HepG2 (cell line): Measurements from ENCODE around the gene MMP28. TPM values are rescaled to one million over a fixed set of nuclear protein-coding genes. Genes with fewer than 3 reads are reported as not detected.

Experiments used
- ATAC-seq: fragments of 200-7000 bp; cut with Tn5 transposase; 3 replicates; pipeline ENCODE4 v1.9.1; 2020; ENCODE audit warnings: mild to moderate bottlenecking, moderate library complexity
- BruUV-seq: library from RNA; stranded (reverse); fragments of 400-500 nt; replicated peaks from 2 replicates; lab custom pipeline; 2021; lab: Mats Ljungman, UMichigan
- CTCF ChIA-PET: fragments of 300-600 bp; formaldehyde crosslinking; extraction: SDS; loops from one replicate; lab custom pipeline; 2021; ENCODE audit warnings: low total read pairs, inconsistent platforms, low intra/inter-chr PET ratio; lab: Yijun Ruan, JAX
- POLR2A ChIA-PET: fragments of 350-600 bp; sonication (Branson Sonifier 250); formaldehyde crosslinking; loops from one replicate; lab custom pipeline; 2020; ENCODE audit warnings: antibody characterized with exemption, inconsistent platforms; lab: Yijun Ruan, JAX
- DNase-seq: peaks from one replicate; pipeline ENCODE4 v3.0.0-alpha.2; 2015; ENCODE audit warnings: low spot score
- FAIRE-seq: peaks from 3 replicates; lab custom pipeline; 2011; peaks lifted over from hg19 to GRCh38; lab: Jason Lieb, UNC
- H2AFZ ChIP-seq: one replicate; pipeline ENCODE4 v1.6.1; 2011; ENCODE audit warnings: low read length, inconsistent platforms
- H3K27ac ChIP-seq: fragments of 300-600 bp; 3 replicates; pipeline ENCODE4 v1.8.0; 2011; ENCODE audit warnings: mixed run types, mild to moderate bottlenecking, mixed read lengths, low read length, inconsistent platforms; ENCODE audit not compliant: insufficient read depth; ENCODE audit errors: extremely low read length
- H3K27me3 ChIP-seq, 2 experiments: fragments of 200-600 bp in 1 of 2; 2 replicates in 1 of 2; 3 replicates in 1 of 2; pipeline versions ENCODE4 v1.6.0 to v1.8.0; 2011; ENCODE audit warnings: low read length in 2 of 2, mild to moderate bottlenecking in 2 of 2, moderate library complexity in 2 of 2, inconsistent platforms in 1 of 2; ENCODE audit not compliant: insufficient read depth in 2 of 2, control insufficient read depth in 1 of 2
- H3K36me3 ChIP-seq, 2 experiments: fragments of 200-600 bp in 1 of 2; replicated peaks in 1 of 2; 2 replicates in 1 of 2; 3 replicates in 1 of 2; pipeline versions ENCODE4 v1.5.1 to v1.8.0; 2011; ENCODE audit warnings: low read length in 2 of 2, inconsistent platforms in 1 of 2; ENCODE audit not compliant: insufficient read depth in 2 of 2, control insufficient read depth in 1 of 2
- H3K4me1 ChIP-seq: 2 replicates; pipeline ENCODE4 v1.5.1; 2012; ENCODE audit warnings: low read length, inconsistent platforms; ENCODE audit not compliant: insufficient read depth
- H3K4me2 ChIP-seq: 2 replicates; pipeline ENCODE4 v1.6.0; 2011; ENCODE audit warnings: low read depth, low read length, inconsistent platforms
- H3K4me3 ChIP-seq, 3 experiments: fragments of 200-600 bp in 1 of 3; sonication (generic), shearing (Covaris generic) in 1 of 3; replicated peaks in 1 of 3; 2 replicates each; pipeline ENCODE4 v1.5.1; 2011 to 2016; ENCODE audit warnings: low read length in 3 of 3, inconsistent platforms in 2 of 3, low read depth in 2 of 3, mild to moderate bottlenecking in 2 of 3, control low read depth in 1 of 3, mixed read lengths in 1 of 3; ENCODE audit not compliant: insufficient read depth in 1 of 3
- H3K79me2 ChIP-seq: one replicate; pipeline ENCODE4 v1.6.1; 2011; ENCODE audit warnings: low read length, inconsistent platforms; ENCODE audit not compliant: insufficient read depth
- H3K9ac ChIP-seq: 2 replicates; pipeline ENCODE4 v1.6.0; 2011; ENCODE audit warnings: mild to moderate bottlenecking, low read depth, low read length, inconsistent platforms; ENCODE audit not compliant: insufficient read depth
- H3K9me3 ChIP-seq: 2 replicates; pipeline ENCODE4 v1.5.1; 2012; ENCODE audit warnings: mild to moderate bottlenecking, low read length
- H4K20me1 ChIP-seq: 2 replicates; pipeline ENCODE4 v1.6.0; 2011; ENCODE audit warnings: inconsistent platforms, mild to moderate bottlenecking, low read length, moderate library complexity; ENCODE audit not compliant: insufficient read depth
- ARNT2 ChIP-seq: sonication (generic); formaldehyde crosslinking; IDR thresholded peaks from 2 replicates; pipeline ENCODE4 v1.8.0; 2022; ENCODE audit warnings: mild to moderate bottlenecking, low read depth, missing genetic modification reagents, moderate library complexity
- DR1 ChIP-seq: sonication (generic); formaldehyde crosslinking; IDR thresholded peaks from 2 replicates; pipeline ENCODE4 v1.8.0; 2021; ENCODE audit warnings: mild to moderate bottlenecking, missing genetic modification reagents, inconsistent platforms
- FLYWCH1 ChIP-seq: sonication (generic); formaldehyde crosslinking; IDR thresholded peaks from 2 replicates; pipeline ENCODE4 v1.8.1; 2023; ENCODE audit warnings: mild to moderate bottlenecking, missing genetic modification reagents
- MIER2 ChIP-seq: IDR thresholded peaks from 2 replicates; pipeline ENCODE4 v1.6.1; 2016; ENCODE audit warnings: missing biosample characterization, missing genetic modification reagents
- PBX2 ChIP-seq: IDR thresholded peaks from 2 replicates; pipeline ENCODE4 v1.6.1; 2016; ENCODE audit warnings: control low read depth
- POLR2G ChIP-seq: fragments of 200-400 bp; formaldehyde crosslinking; IDR thresholded peaks from 2 replicates; pipeline ENCODE4 v1.6.1; 2018; ENCODE audit warnings: mild to moderate bottlenecking, low read depth, low read length, moderate library complexity
- RXRA ChIP-seq: sonication (generic); formaldehyde crosslinking; IDR thresholded peaks from 2 replicates; pipeline ENCODE4 v1.5.1; 2020; ENCODE audit warnings: missing genetic modification reagents
- SMARCC2 ChIP-seq: fragments of 450-650 bp; IDR thresholded peaks from 2 replicates; pipeline ENCODE4 v1.6.1; 2017; ENCODE audit warnings: antibody characterized with exemption, mild to moderate bottlenecking
- ZBTB42 ChIP-seq: sonication (generic); formaldehyde crosslinking; IDR thresholded peaks from 2 replicates; pipeline ENCODE4 v1.5.0; 2020; ENCODE audit warnings: mild to moderate bottlenecking, missing genetic modification reagents
- ZC3H4 ChIP-seq: sonication (generic); formaldehyde crosslinking; IDR thresholded peaks from 2 replicates; pipeline ENCODE4 v1.4.0; 2020; ENCODE audit warnings: missing genetic modification reagents, borderline replicate concordance
- ZNF235 ChIP-seq: sonication (generic); formaldehyde crosslinking; IDR thresholded peaks from 2 replicates; pipeline ENCODE4 v1.8.1; 2023; ENCODE audit warnings: mild to moderate bottlenecking, missing genetic modification reagents, borderline replicate concordance
- ZNF317 ChIP-seq: sonication (generic); formaldehyde crosslinking; IDR thresholded peaks from 2 replicates; pipeline ENCODE4 v1.5.0; 2020; ENCODE audit warnings: mild to moderate bottlenecking, missing genetic modification reagents
- ZNF563 ChIP-seq: sonication (generic); formaldehyde crosslinking; IDR thresholded peaks from 2 replicates; pipeline ENCODE4 v1.8.0; 2022; ENCODE audit warnings: mild to moderate bottlenecking, moderate library complexity, missing genetic modification reagents
- ZNF629 ChIP-seq: sonication (generic); formaldehyde crosslinking; conservative IDR thresholded peaks from 2 replicates; pipeline ENCODE4 v1.5.0; 2020; ENCODE audit warnings: missing genetic modification reagents
- ZNF7 ChIP-seq: IDR thresholded peaks from 2 replicates; pipeline ENCODE4 v1.6.1; 2016; ENCODE audit warnings: missing biosample characterization, missing genetic modification reagents
- ZNF709 ChIP-seq: sonication (generic); formaldehyde crosslinking; IDR thresholded peaks from 2 replicates; pipeline ENCODE4 v1.5.0; 2020; ENCODE audit warnings: mild to moderate bottlenecking, missing genetic modification reagents
- WGBS: methylation state at CpG from one replicate; pipeline ENCODE4 v1.1.6; 2017; ENCODE audit warnings: low lambda C conversion rate; 5-methylcytosine and 5-hydroxymethylcytosine counted together
- in situ Hi-C: cut with HindIII; loops from 2 replicates; pipeline ENCODE4 v1.10.0; 2017; ENCODE audit warnings: low pct_unique_long_range_greater_than_20kb; ENCODE audit not compliant: extremely low pct_ligation_motif_present
- intact Hi-C: fragments of 100-400 bp; cut with micrococcal nuclease; formaldehyde crosslinking; loops from one replicate; pipeline ENCODE4 v1.10.0; 2022; ENCODE audit not compliant: unreplicated experiment
- polyA plus RNA-seq, 8 experiments: library from polyadenylated mRNA; depleted of rRNA in 3 of 8; stranded (reverse) in 7 of 8; unstranded in 1 of 8; fragments of >200 nt; fragmentation: Illumina TruSeq in 4 of 8; extraction: Trizol in 4 of 8; gene quantifications; 2 replicates each; pipeline versions ENCODE4 v1.2.1 to v1.2.3, GENCODE V29; 2011 to 2016; ENCODE audit warnings: low read depth in 4 of 8, missing spikeins in 1 of 8, mixed read lengths in 1 of 8; ENCODE audit not compliant: insufficient read depth in 1 of 8
- total RNA-seq, 5 experiments: library from RNA; depleted of rRNA; stranded (reverse); fragments of >200 nt; fragmentation: Illumina TruSeq; extraction: Trizol; gene quantifications; 2 replicates each; pipeline ENCODE4 v1.2.3, GENCODE V29; 2016; ENCODE audit warnings: low read depth in 1 of 5

MMP28 gene
- total and polyA plus RNA-seq, 2 of the 13 experiments (the other 11 are each of a cell fraction or from before 2014, with no cell fraction given) = not detected

DNA sequence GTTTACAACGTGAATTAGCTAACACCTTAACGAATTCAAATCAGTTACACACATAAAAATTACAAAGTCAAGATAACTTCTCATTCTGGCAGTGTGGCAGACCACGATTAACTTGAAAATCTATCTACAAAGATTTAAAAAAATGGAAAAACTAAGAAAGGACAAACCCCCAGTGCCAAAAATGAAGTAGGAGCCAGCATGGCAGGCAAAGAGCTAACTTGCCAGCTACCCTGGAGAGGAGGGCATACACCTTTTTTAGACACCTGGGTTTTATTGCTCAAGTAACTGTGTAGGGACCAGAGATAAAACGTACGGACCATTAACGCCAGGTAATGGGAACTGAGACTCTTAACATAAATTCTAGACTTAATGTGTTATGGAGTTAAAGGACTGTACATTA lies 16.3 kb upstream of the MMP28 start:
- Histone ChIP-seq H3K27ac (no peak overlapping the region), H3K4me2 (peak overlapping the region; percentile 83), H3K4me3 (peak overlapping the region in 2 of 3 experiments; percentile 0 to 85; a peak in 2 of 6 replicates), H4K20me1 (peaks cover 32% of the 10 kb centered on the region), H3K36me3 (peaks cover 0 to 7% of the 10 kb centered on the region in 2 experiments; a peak in 1 of 5 replicates), H3K79me2 (peaks cover 68% of the 10 kb centered on the region), H2AFZ (no peak overlapping the region), H3K9me3 (no peaks in the 10 kb centered on the region), H3K4me1 (peaks cover 63% of the 10 kb centered on the region), H3K9ac (no peak overlapping the region), H3K27me3 (no peaks in the 10 kb centered on the region; a peak in 2 of 5 replicates)
- 94% methylated on average over 6 of the region's 6 CpGs for WGBS
- in situ Hi-C loops (loop anchor here (25.0 kb wide), 1 partner anchor 99 kb away; no protein-coding TSS in a partner anchor), intact Hi-C loops (no loop called here)
- TF ChIP-seq ZNF7 (CRISPR knock-in tag) (no peak), POLR2G (0 out of 2 replicates have a peak, but pooled peaks have one; percentile 25), ZC3H4 (CRISPR knock-in tag) (0 out of 2 replicates have a peak, but pooled peaks have one; percentile 73), FLYWCH1 (CRISPR knock-in tag) (no peak)
- POLR2A ChIA-PET = no interaction called here
- no peak for ATAC-seq
- DNase-seq = no peak
- BruUV-seq = no TSS peak
- CTCF ChIA-PET = no interaction called here
- FAIRE-seq = no peak

GRCh38 chr17:35809855-35810461 lies 14.5 kb upstream of the MMP28 start:
- intact Hi-C loops = loop anchor here (1.0 kb wide), 1 partner anchor 46 kb away; no protein-coding TSS in a partner anchor
- BruUV-seq = no TSS peak
- TF ChIP-seq RXRA (CRISPR knock-in tag) (0 out of 2 replicates have a peak, but pooled peaks have one; percentile 6), ZNF709 (CRISPR knock-in tag) (peak; percentile 17; the same call in 1 of the 2 replicates), DR1 (CRISPR knock-in tag) (no peak), ZNF235 (CRISPR knock-in tag) (peak; percentile 15; the same call in 1 of the 2 replicates), ZNF629 (CRISPR knock-in tag) (peak; percentile 68), ZBTB42 (no peak), MIER2 (CRISPR knock-in tag) (no peak), ZC3H4 (CRISPR knock-in tag) (peak; percentile 50; the same call in 1 of the 2 replicates), ZNF563 (CRISPR knock-in tag) (no peak; the same call in 1 of the 2 replicates), ZNF317 (CRISPR knock-in tag) (peak; percentile 12; the same call in 1 of the 2 replicates), ARNT2 (CRISPR knock-in tag) (0 out of 2 replicates have a peak, but pooled peaks have one; percentile 7), PBX2 (CRISPR knock-in tag) (no peak), SMARCC2 (no peak)

More at GRCh38 chr17:35809855-35810461, 14.5 kb upstream of the MMP28 start:
- Histone ChIP-seq H3K79me2 (peaks cover 54% of the 10 kb centered on the region), H3K4me3 (peak overlapping the region; percentile 85 to 95 (median 91)), H3K36me3 (no peaks in the 10 kb centered on the region), H3K4me2 (peak overlapping the region; percentile 83), H2AFZ (no peak overlapping the region), H3K4me1 (peaks cover 60% of the 10 kb centered on the region), H3K9me3 (no peaks in the 10 kb centered on the region), H4K20me1 (peaks cover 26% of the 10 kb centered on the region), H3K27me3 (no peaks in the 10 kb centered on the region; a peak in 2 of 5 replicates), H3K27ac (peak overlapping the region; percentile 91), H3K9ac (peak overlapping the region; percentile 84)
- WGBS = 0% methylated on average over 7 of the region's 24 CpGs
- no peak for FAIRE-seq
- no peak for DNase-seq
- in situ Hi-C loops = loop anchor here (5.0 to 25.0 kb wide), 2 partner anchors 48 to 98 kb away; partner anchors contain the start of gene C17orf50
- ATAC-seq = peak; percentile 4; the same call in 2 of the 3 replicates
- CTCF ChIA-PET = interaction anchor here (1.5 to 2.3 kb wide), 2 partner anchors 45 to 47 kb away, joined by 3 to 28 read pairs; no protein-coding TSS in a partner anchor
- POLR2A ChIA-PET = interaction anchor here (1.0 to 4.2 kb wide), 7 partner anchors 9 to 165 kb away, joined by 3 to 60 read pairs (median 5); partner anchors contain the start of genes C17orf50 and MMP28
